H9 (cell line): ENCODE data around the gene AKR1A1. TPM values are rescaled to one million over a fixed set of nuclear protein-coding genes. Genes with fewer than 3 reads are reported as not detected.
A peak's percentile ranks its signal among the peaks of the same experiment; 100 is the strongest.

Experiments
- DNase-seq: peaks from one replicate; pipeline ENCODE4 v3.0.0-alpha.2; 2017
- H2AFZ ChIP-seq: one replicate; pipeline ENCODE4 v1.6.1; 2013; ENCODE audit warnings: mild to moderate bottlenecking, low read length, control low read depth, moderate library complexity
- H2AK5ac ChIP-seq: 2 replicates; pipeline ENCODE4 v1.6.1; 2013; ENCODE audit warnings: low read length, control low read depth, mixed read lengths; ENCODE audit not compliant: insufficient read length
- H2BK120ac ChIP-seq: one replicate; pipeline ENCODE4 v1.6.1; 2013; ENCODE audit warnings: low read depth, mild to moderate bottlenecking, low read length, control low read depth, inconsistent platforms; ENCODE audit not compliant: poor library complexity, severe bottlenecking
- H2BK12ac ChIP-seq: 2 replicates; pipeline ENCODE4 v1.6.1; 2013; ENCODE audit warnings: low read length, control low read depth, mixed read lengths, low read depth; ENCODE audit not compliant: insufficient read length
- H2BK15ac ChIP-seq: 2 replicates; pipeline ENCODE4 v1.6.1; 2013; ENCODE audit warnings: low read depth, low read length, control low read depth
- H2BK20ac ChIP-seq: one replicate; pipeline ENCODE4 v1.6.1; 2013; ENCODE audit warnings: low read depth, mild to moderate bottlenecking, low read length, control low read depth, inconsistent platforms; ENCODE audit not compliant: poor library complexity, severe bottlenecking
- H2BK5ac ChIP-seq: 2 replicates; pipeline ENCODE4 v1.6.1; 2013; ENCODE audit warnings: low read length, control low read depth, mixed read lengths; ENCODE audit not compliant: insufficient read length
- H3K14ac ChIP-seq: 2 replicates; pipeline ENCODE4 v1.6.1; 2013; ENCODE audit warnings: low read length, control low read depth; ENCODE audit not compliant: insufficient read depth
- H3K18ac ChIP-seq: 2 replicates; pipeline ENCODE4 v1.6.1; 2013; ENCODE audit warnings: low read depth, mild to moderate bottlenecking, mixed read lengths, low read length, control low read depth; ENCODE audit not compliant: insufficient read length
- H3K23ac ChIP-seq: 2 replicates; pipeline ENCODE4 v1.6.1; 2013; ENCODE audit warnings: low read length, control low read depth, mixed read lengths, low read depth; ENCODE audit not compliant: insufficient read length
- H3K23me2 ChIP-seq: 2 replicates; pipeline ENCODE4 v1.6.1; 2013; ENCODE audit warnings: low read depth, mild to moderate bottlenecking, mixed read lengths, low read length, control low read depth; ENCODE audit not compliant: insufficient read length, poor library complexity, severe bottlenecking
- H3K27ac ChIP-seq: 2 replicates; pipeline ENCODE4 v1.5.1; 2013; ENCODE audit warnings: low read length, control low read depth, mixed read lengths, low read depth; ENCODE audit not compliant: insufficient read length
- H3K27me3 ChIP-seq: 2 replicates; pipeline ENCODE4 v1.6.1; 2013; ENCODE audit warnings: low read length, control low read depth, inconsistent platforms; ENCODE audit not compliant: insufficient read depth
- H3K4ac ChIP-seq: 2 replicates; pipeline ENCODE4 v1.6.1; 2013; ENCODE audit warnings: low read depth, mild to moderate bottlenecking, control low read depth, inconsistent platforms, low read length, moderate library complexity
- H3K4me1 ChIP-seq: 2 replicates; pipeline ENCODE4 v1.6.1; 2013; ENCODE audit warnings: low read length, control low read depth, inconsistent platforms; ENCODE audit not compliant: insufficient read depth
- H3K4me2 ChIP-seq: 2 replicates; pipeline ENCODE4 v1.6.1; 2013; ENCODE audit warnings: low read length, control low read depth, mixed read lengths; ENCODE audit not compliant: insufficient read length, insufficient read depth
- H3K56ac ChIP-seq: 2 replicates; pipeline ENCODE4 v1.6.1; 2013; ENCODE audit warnings: low read depth, mild to moderate bottlenecking, mixed read lengths, low read length, control low read depth; ENCODE audit not compliant: insufficient read length
- H3K79me1 ChIP-seq: 2 replicates; pipeline ENCODE4 v1.6.1; 2013; ENCODE audit warnings: low read depth, mild to moderate bottlenecking, moderate library complexity, low read length, control low read depth, inconsistent platforms; ENCODE audit not compliant: insufficient read depth, poor library complexity, severe bottlenecking
- H3K79me2 ChIP-seq: 2 replicates; pipeline ENCODE4 v1.6.1; 2013; ENCODE audit warnings: low read length, control low read depth, inconsistent platforms; ENCODE audit not compliant: insufficient read depth
- H3K9ac ChIP-seq: 2 replicates; pipeline ENCODE4 v1.6.1; 2013; ENCODE audit warnings: low read length, control low read depth, mixed read lengths; ENCODE audit not compliant: insufficient read length; ENCODE audit errors: extremely low read depth
- H3K9me3 ChIP-seq: one replicate; pipeline ENCODE4 v1.6.1; 2013; ENCODE audit warnings: low read depth, low read length, inconsistent platforms; ENCODE audit not compliant: control insufficient read depth
- H3T11ph ChIP-seq: one replicate; pipeline ENCODE4 v1.6.1; 2013; ENCODE audit warnings: mild to moderate bottlenecking, low read length, control low read depth, inconsistent platforms
- H4K20me1 ChIP-seq: one replicate; pipeline ENCODE4 v1.6.1; 2013; ENCODE audit not compliant: control insufficient read depth, insufficient read length, insufficient read depth
- H4K5ac ChIP-seq: 2 replicates; pipeline ENCODE4 v1.6.1; 2013; ENCODE audit warnings: low read depth, mild to moderate bottlenecking, mixed read lengths, low read length, control low read depth; ENCODE audit not compliant: insufficient read length
- H4K8ac ChIP-seq: replicated peaks from 2 replicates; pipeline ENCODE4 v1.6.1; 2013; ENCODE audit warnings: low read length, control low read depth, mixed read lengths, low read depth; ENCODE audit not compliant: insufficient read length
- H4K91ac ChIP-seq: 2 replicates; pipeline ENCODE4 v1.6.1; 2013; ENCODE audit warnings: low read depth, mild to moderate bottlenecking, moderate library complexity, mixed read lengths, low read length, control low read depth; ENCODE audit not compliant: insufficient read length
- H3K27ac Mint-ChIP-seq, 3 experiments: 2 replicates in 2 of 3; 3 replicates in 1 of 3; pipeline ENCODE4 v1.8.0; 2020 to 2021; ENCODE audit warnings: mixed read lengths in 3 of 3, mild to moderate bottlenecking in 1 of 3, moderate library complexity in 1 of 3
- H3K27me3 Mint-ChIP-seq: 2 replicates; pipeline ENCODE4 v1.8.0; 2021; ENCODE audit warnings: low read depth, mild to moderate bottlenecking, moderate library complexity, mixed read lengths
- H3K36me3 Mint-ChIP-seq, 3 experiments: 2 replicates in 2 of 3; 3 replicates in 1 of 3; pipeline ENCODE4 v1.8.0; 2020 to 2021; ENCODE audit warnings: low read depth in 3 of 3, mixed read lengths in 3 of 3; ENCODE audit not compliant: insufficient read depth in 1 of 3
- H3K4me1 Mint-ChIP-seq, 2 experiments: 2 replicates each; pipeline ENCODE4 v1.8.0; 2020; ENCODE audit warnings: mixed read lengths in 2 of 2
- H3K4me3 Mint-ChIP-seq, 2 experiments: 2 replicates in 1 of 2; 3 replicates in 1 of 2; pipeline ENCODE4 v1.8.0; 2020 to 2021; ENCODE audit warnings: mild to moderate bottlenecking in 2 of 2, mixed read lengths in 2 of 2, moderate library complexity in 1 of 2
- H3K9me3 Mint-ChIP-seq, 2 experiments: 2 replicates in 1 of 2; 3 replicates in 1 of 2; pipeline ENCODE4 v1.8.0; 2020; ENCODE audit warnings: mild to moderate bottlenecking in 2 of 2, mixed read lengths in 2 of 2, moderate library complexity in 1 of 2
- CTCF ChIP-seq: fragments of 200-600 bp; sonication (generic); conservative IDR thresholded peaks from 3 replicates; pipeline ENCODE4 v1.8.0; 2021; ENCODE audit warnings: antibody characterized with exemption, mild to moderate bottlenecking
- WGBS: extraction: QIAGEN DNeasy Blood & Tissue Kit; methylation state at CpG from one replicate; pipeline ENCODE4 v1.1.7; 2013; ENCODE audit warnings: missing lambda C conversion rate, low lambda C conversion rate, mixed read lengths; ENCODE audit not compliant: insufficient read length; ENCODE audit errors: extremely low coverage; 5-methylcytosine and 5-hydroxymethylcytosine counted together
- total RNA-seq: library from RNA; stranded (reverse); gene quantifications from 2 replicates; pipeline ENCODE4 v1.2.1, GENCODE V29; 2021

AKR1A1 gene
- total RNA-seq, 1 experiment from 2014 or later, result 286 TPM

- H3K9me3 Mint-ChIP-seq, result 0 out of 5 replicates have a peak, but pooled peaks cover 0 to 3% of the 10 kb centered on the region in 2 experiments
- no peak for TF ChIP-seq CTCF
- H2AK5ac ChIP-seq, result no peak overlapping the region
- H4K5ac ChIP-seq, result no peak overlapping the region
- no peak for DNase-seq
- H3K27me3 Mint-ChIP-seq, result no peaks in the 10 kb centered on the region; the same call in 1 of the 2 replicates
- H3K4ac ChIP-seq, result no peak overlapping the region
- H3K56ac ChIP-seq, result no peak overlapping the region
- no peak overlapping the region for H3K18ac ChIP-seq
- no peak overlapping the region for H3K4me3 Mint-ChIP-seq
- H2BK120ac ChIP-seq, result no peak overlapping the region
- no peaks in the 10 kb centered on the region for H3K79me2 ChIP-seq
- no peak overlapping the region for H2BK12ac ChIP-seq
- no peaks in the 10 kb centered on the region for H3K27me3 ChIP-seq
- no peak overlapping the region for H3K23ac ChIP-seq
- H2AFZ ChIP-seq, result no peak overlapping the region
- no peak overlapping the region for H3T11ph ChIP-seq
- no peak overlapping the region for H2BK5ac ChIP-seq
- no peak overlapping the region for H2BK15ac ChIP-seq
- peaks cover 34 to 37% of the 10 kb centered on the region in 2 experiments for H3K4me1 Mint-ChIP-seq
- H4K8ac ChIP-seq, result no peak overlapping the region
- no peak overlapping the region for H3K4me2 ChIP-seq
- no peak overlapping the region for H3K9ac ChIP-seq
- H3K4me1 ChIP-seq, result 0 out of 2 replicates have a peak, but pooled peaks cover 2% of the 10 kb centered on the region
- H3K27ac Mint-ChIP-seq, result peak overlapping the region in 1 of 3 experiments; percentile 7; a peak in 1 of 7 replicates
- H4K91ac ChIP-seq, result no peak overlapping the region
- no peaks in the 10 kb centered on the region for H3K9me3 ChIP-seq
- H3K27ac ChIP-seq, result no peak overlapping the region
- H2BK20ac ChIP-seq, result no peak overlapping the region
- H4K20me1 ChIP-seq, result no peaks in the 10 kb centered on the region
- H3K36me3 Mint-ChIP-seq, result peaks cover 9 to 26% (median 15%) of the 10 kb centered on the region in 3 experiments; a peak in 6 of 7 replicates
- WGBS, result no CpG with 5 or more reads among the region's 7 CpGs
- no peaks in the 10 kb centered on the region for H3K23me2 ChIP-seq
- no peaks in the 10 kb centered on the region for H3K79me1 ChIP-seq
- H3K14ac ChIP-seq, result no peak overlapping the region
These were observed 23.5 kb downstream of the AKR1A1 start for GRCh38 chr1:45574105-45574626.
